ENCODE data around the gene ECI1. TPM values are rescaled to one million over a fixed set of nuclear protein-coding genes. Genes with fewer than 3 reads are reported as not detected.

The ECI1 gene
- total RNA-seq, 1 experiment from 2014 or later: 71.7 TPM

GRCh38 chr16:2229091-2229490 lies 22.3 kb downstream of the ECI1 start:
- intact Hi-C loops (cut with micrococcal nuclease): no loop called here
- Histone ChIP-seq H3K9me3 (ENCODE audit: low read length) (no peaks in the 10 kb centered on the region), H3K4me1 (ENCODE audit: insufficient read depth, low read length) (peaks cover 12% of the 10 kb centered on the region), H3K4me3 (ENCODE audit: low read length) (no peak overlapping the region), H3K36me3 (ENCODE audit: low read depth, low read length) (no peaks in the 10 kb centered on the region; the same call in 1 of the 2 replicates), H2AFZ (ENCODE audit: low read length) (no peak overlapping the region), H3K27me3 (ENCODE audit: low read length) (no peaks in the 10 kb centered on the region), H3K79me2 (ENCODE audit: low read length) (peaks cover 49% of the 10 kb centered on the region), H3K4me2 (ENCODE audit: low read length) (no peak overlapping the region), H4K20me1 (ENCODE audit: low read length) (peaks cover 9% of the 10 kb centered on the region; the same call in 1 of the 2 replicates), H3K9ac (ENCODE audit: low read length) (no peak overlapping the region), H3F3A (ENCODE audit: low read length, unreplicated experiment) (no peaks in the 10 kb centered on the region), H3K9me2 (replicated peaks; ENCODE audit: low read length) (no peaks in the 10 kb centered on the region), H3K27ac (ENCODE audit: low read length) (no peak overlapping the region)
- ChIA-PET CTCF (no interaction called here), POLR2A (ENCODE audit: unreplicated experiment) (no interaction called here)
- ATAC-seq: no peak
- TF ChIP-seq, protein P1, sequence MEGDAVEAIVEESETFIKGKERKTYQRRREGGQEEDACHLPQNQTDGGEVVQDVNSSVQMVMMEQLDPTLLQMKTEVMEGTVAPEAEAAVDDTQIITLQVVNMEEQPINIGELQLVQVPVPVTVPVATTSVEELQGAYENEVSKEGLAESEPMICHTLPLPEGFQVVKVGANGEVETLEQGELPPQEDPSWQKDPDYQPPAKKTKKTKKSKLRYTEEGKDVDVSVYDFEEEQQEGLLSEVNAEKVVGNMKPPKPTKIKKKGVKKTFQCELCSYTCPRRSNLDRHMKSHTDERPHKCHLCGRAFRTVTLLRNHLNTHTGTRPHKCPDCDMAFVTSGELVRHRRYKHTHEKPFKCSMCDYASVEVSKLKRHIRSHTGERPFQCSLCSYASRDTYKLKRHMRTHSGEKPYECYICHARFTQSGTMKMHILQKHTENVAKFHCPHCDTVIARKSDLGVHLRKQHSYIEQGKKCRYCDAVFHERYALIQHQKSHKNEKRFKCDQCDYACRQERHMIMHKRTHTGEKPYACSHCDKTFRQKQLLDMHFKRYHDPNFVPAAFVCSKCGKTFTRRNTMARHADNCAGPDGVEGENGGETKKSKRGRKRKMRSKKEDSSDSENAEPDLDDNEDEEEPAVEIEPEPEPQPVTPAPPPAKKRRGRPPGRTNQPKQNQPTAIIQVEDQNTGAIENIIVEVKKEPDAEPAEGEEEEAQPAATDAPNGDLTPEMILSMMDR (conservative IDR thresholded peaks at IDR 0.05; ENCODE audit: low read depth, low read length): no peak
- TF ChIP-seq EZH2 (IDR thresholded peaks at IDR 0.05; ENCODE audit: low read length, unreplicated experiment) (no peak), EZH2phosphoT487 (IDR thresholded peaks at IDR 0.05; ENCODE audit: borderline replicate concordance, low read length) (no peak)
- BruUV-seq (replicated peaks): no TSS peak
- no peak for DNase-seq

GRCh38 chr16:2228161-2228824 lies 23.1 kb downstream of the ECI1 start:
- Histone ChIP-seq H3K27me3 (ENCODE audit: low read length) (no peaks in the 10 kb centered on the region), H3K9ac (ENCODE audit: low read length) (no peak overlapping the region), H3K4me1 (ENCODE audit: insufficient read depth, low read length) (peaks cover 12% of the 10 kb centered on the region), H3F3A (ENCODE audit: low read length, unreplicated experiment) (no peaks in the 10 kb centered on the region), H3K9me3 (ENCODE audit: low read length) (no peaks in the 10 kb centered on the region), H4K20me1 (ENCODE audit: low read length) (peaks cover 9% of the 10 kb centered on the region; the same call in 1 of the 2 replicates), H3K27ac (ENCODE audit: low read length) (no peak overlapping the region), H2AFZ (ENCODE audit: low read length) (no peak overlapping the region), H3K9me2 (replicated peaks; ENCODE audit: low read length) (no peaks in the 10 kb centered on the region), H3K36me3 (ENCODE audit: low read depth, low read length) (no peaks in the 10 kb centered on the region; the same call in 1 of the 2 replicates), H3K79me2 (ENCODE audit: low read length) (peaks cover 55% of the 10 kb centered on the region), H3K4me3 (ENCODE audit: low read length) (no peak overlapping the region), H3K4me2 (ENCODE audit: low read length) (no peak overlapping the region)
- no TSS peak for BruUV-seq (replicated peaks)
- ChIA-PET POLR2A (ENCODE audit: unreplicated experiment) (no interaction called here), CTCF (no interaction called here)
- DNase-seq: no peak
- no peak for ATAC-seq
- no peak for TF ChIP-seq EZH2 (IDR thresholded peaks at IDR 0.05; ENCODE audit: low read length, unreplicated experiment)
- no peak for TF ChIP-seq EZH2phosphoT487 (IDR thresholded peaks at IDR 0.05; ENCODE audit: borderline replicate concordance, low read length)
- TF ChIP-seq, protein P1 (conservative IDR thresholded peaks at IDR 0.05; ENCODE audit: low read depth, low read length): no peak
- intact Hi-C loops (cut with micrococcal nuclease): no loop called here

DNA sequence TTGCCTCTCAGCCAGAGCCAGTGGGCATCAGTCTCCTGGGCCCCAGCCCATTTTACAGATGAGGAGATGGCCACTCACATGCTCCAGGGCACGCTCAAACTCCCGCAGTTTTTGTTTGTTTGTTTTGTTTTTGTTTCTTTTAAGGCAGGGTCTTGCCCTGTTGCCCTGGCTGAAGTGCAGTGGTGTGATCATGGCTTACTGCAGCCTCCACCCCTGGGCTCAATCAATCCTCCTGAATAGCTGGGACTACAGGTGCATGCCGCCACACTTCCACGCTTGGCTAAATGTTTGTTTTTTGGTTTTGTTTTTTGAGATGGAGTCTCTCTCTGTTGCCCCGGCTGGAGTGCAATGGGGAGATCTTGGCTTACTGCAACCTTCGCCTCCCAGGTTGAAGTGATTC lies 24.5 kb downstream of the ECI1 start:
- no peak for TF ChIP-seq EZH2phosphoT487 (IDR thresholded peaks at IDR 0.05; ENCODE audit: borderline replicate concordance, low read length)
- TF ChIP-seq EZH2 (IDR thresholded peaks at IDR 0.05; ENCODE audit: low read length, unreplicated experiment): no peak
- TF ChIP-seq, protein P1 (conservative IDR thresholded peaks at IDR 0.05; ENCODE audit: low read depth, low read length): no peak
- peaks cover 12% of the 10 kb centered on the region for H3K4me1 ChIP-seq (ENCODE audit: insufficient read depth, low read length)
- no peak for ATAC-seq
- ChIA-PET POLR2A (ENCODE audit: unreplicated experiment) (interaction anchor here (0.5 to 1.1 kb wide), 2 partner anchors 71 to 262 kb away, joined by 3 to 25 read pairs; partner anchors contain the start of genes RPS2 and TRAF7), CTCF (interaction anchor here (1.0 kb wide), 1 partner anchor 33 kb away, joined by 3 read pairs; no protein-coding TSS in a partner anchor)
- H3K9ac ChIP-seq (ENCODE audit: low read length): no peak overlapping the region
- no peak overlapping the region for H2AFZ ChIP-seq (ENCODE audit: low read length)
- peaks cover 9% of the 10 kb centered on the region; the same call in 1 of the 2 replicates for H4K20me1 ChIP-seq (ENCODE audit: low read length)
- no peaks in the 10 kb centered on the region for H3K9me3 ChIP-seq (ENCODE audit: low read length)
- no peak overlapping the region for H3K27ac ChIP-seq (ENCODE audit: low read length)
- no peaks in the 10 kb centered on the region for H3K9me2 ChIP-seq (replicated peaks; ENCODE audit: low read length)
- peaks cover 55% of the 10 kb centered on the region for H3K79me2 ChIP-seq (ENCODE audit: low read length)
- DNase-seq: no peak
- no peaks in the 10 kb centered on the region for H3F3A ChIP-seq (ENCODE audit: low read length, unreplicated experiment)
- H3K4me2 ChIP-seq (ENCODE audit: low read length): peak overlapping the region; percentile 68; the same call in 1 of the 2 replicates
- H3K27me3 ChIP-seq (ENCODE audit: low read length): no peaks in the 10 kb centered on the region
- BruUV-seq (replicated peaks): no TSS peak
- H3K36me3 ChIP-seq (ENCODE audit: low read depth, low read length): no peaks in the 10 kb centered on the region; the same call in 1 of the 2 replicates
- H3K4me3 ChIP-seq (ENCODE audit: low read length): no peak overlapping the region
- intact Hi-C loops (cut with micrococcal nuclease): no loop called here
